Astrocyte of the spinal cord (primary cell): Measurements from ENCODE around the gene POLA2.

ENCODE experiments used
- DNase-seq: peaks from one replicate; pipeline ENCODE4 v3.0.0; 2011; ENCODE audit warnings: low read depth, low spot score
- H3K4me3 ChIP-seq: 2 replicates; pipeline ENCODE4 v1.5.1; 2011; ENCODE audit warnings: low read depth, mild to moderate bottlenecking, low read length, moderate library complexity
- CTCF ChIP-seq: IDR thresholded peaks from 2 replicates; pipeline ENCODE4 v1.5.1; 2012; ENCODE audit warnings: low read depth, mild to moderate bottlenecking, low read length, inconsistent platforms
- in situ Hi-C: cut with HindIII; loops from 2 replicates; pipeline ENCODE4 v1.10.0; 2017; ENCODE audit warnings: low sequenced_read_pairs

POLA2 gene

DNA sequence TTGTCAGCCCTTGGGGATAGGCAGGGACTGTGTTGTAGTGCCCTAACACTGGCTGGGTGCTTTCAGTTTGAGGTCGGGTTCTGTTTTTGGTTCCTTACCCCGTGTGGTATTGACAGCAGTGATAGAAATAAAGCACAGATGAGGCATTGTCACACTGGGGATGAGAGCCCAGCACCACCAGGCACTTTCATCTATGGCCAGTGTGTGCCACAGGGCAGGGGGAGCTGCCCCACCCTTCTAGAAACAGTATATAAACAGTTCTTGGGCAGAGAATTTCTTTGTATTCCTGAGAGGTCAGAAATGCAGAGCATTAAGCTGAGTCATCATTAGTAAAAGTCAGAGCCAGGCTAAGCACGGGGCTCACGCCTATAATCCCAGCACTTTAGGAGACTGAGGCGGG, 29.9 kb downstream of the POLA2 start:
- in situ Hi-C loops, result no loop called here

GRCh38 chr11:65292890-65293289, 31.1 kb downstream of the POLA2 start:
- in situ Hi-C loops, result no loop called here
- TF ChIP-seq CTCF, result no peak
- H3K4me3 ChIP-seq, result no peak overlapping the region
- DNase-seq, result no peak

More for the DNA sequence above, 29.9 kb downstream of the POLA2 start:
- DNase-seq, result peak; percentile 67
- H3K4me3 ChIP-seq, result no peak overlapping the region
- no peak for TF ChIP-seq CTCF

GRCh38 chr11:65293909-65294381, 32.2 kb downstream of the POLA2 start:
- no peak for DNase-seq
- in situ Hi-C loops, result no loop called here
- no peak overlapping the region for H3K4me3 ChIP-seq
- no peak for TF ChIP-seq CTCF

GRCh38 chr11:65295001-65295400, 33.2 kb downstream of the POLA2 start:
- no peak for TF ChIP-seq CTCF
- in situ Hi-C loops, result no loop called here
- DNase-seq, result no peak
- H3K4me3 ChIP-seq, result no peak overlapping the region

DNA sequence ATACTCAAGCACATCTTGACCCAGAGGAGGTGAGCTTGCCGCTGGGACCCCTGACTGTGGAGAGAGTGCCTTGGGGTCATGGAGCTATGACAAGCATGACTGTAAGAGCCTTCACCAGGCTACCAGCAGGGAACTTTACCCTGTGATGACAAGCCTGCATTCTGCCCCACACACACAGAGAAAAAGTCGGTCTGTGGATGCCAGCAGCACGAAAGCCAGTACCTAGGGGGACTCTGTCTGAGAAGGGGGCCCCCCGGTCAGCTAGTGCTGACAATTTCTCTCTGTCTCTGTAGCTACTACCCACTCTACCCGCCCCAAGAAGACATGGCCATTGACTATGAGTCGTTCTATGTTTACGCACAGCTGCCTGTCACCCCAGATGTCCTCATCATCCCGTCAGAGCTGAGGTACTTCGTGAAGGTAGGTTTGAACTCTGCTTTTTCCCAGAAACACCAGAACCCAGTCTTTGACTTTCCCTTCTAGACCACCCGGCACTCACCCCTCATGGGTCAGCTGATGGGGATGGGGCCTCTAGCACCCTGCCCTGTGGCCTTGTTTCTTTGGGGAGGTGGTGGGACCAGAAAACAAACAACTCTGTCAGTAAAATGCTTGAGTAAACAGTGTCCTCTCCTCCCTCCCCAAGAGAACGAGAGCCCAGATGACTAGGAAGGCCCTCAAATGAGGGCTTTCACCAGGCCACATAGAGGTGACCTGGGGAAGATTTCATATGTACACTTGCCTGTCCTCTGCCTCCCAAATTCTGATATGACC, 34.0 kb downstream of the POLA2 start:
- in situ Hi-C loops, result no loop called here
- H3K4me3 ChIP-seq, result no peak overlapping the region
- DNase-seq, result no peak
- TF ChIP-seq CTCF, result no peak

DNA sequence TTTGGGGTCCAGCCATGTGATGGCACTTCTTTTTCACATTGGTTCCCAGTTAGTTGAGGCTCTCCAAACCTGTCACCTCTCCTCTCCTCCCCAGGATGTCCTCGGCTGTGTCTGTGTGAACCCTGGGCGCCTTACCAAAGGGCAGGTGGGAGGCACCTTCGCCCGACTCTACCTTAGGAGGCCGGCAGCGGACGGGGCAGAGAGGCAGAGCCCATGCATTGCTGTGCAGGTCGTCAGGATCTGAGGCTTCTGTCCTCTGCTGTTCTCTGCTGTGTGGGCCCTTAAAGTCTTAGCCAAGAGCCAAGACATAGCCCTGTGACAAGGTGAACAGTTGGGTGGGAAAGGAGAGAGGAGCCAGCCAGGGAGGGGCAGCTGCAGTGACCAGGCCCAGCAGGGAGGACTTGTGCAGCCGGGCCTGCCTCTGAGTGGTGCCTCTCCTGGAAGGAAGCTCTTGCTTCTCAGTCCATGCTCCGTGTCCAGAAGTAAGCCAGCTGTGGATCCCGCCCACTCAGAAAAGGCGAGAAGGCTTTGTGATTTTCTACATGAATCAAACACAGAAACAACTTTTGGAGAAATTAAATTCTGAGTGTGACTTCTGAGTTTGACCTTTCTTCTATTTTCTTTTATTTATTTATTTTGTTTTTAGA, 35.4 kb downstream of the POLA2 start:
- H3K4me3 ChIP-seq, result no peak overlapping the region
- TF ChIP-seq CTCF, result no peak
- in situ Hi-C loops, result no loop called here
- DNase-seq, result no peak
